ENCODE measurements around the gene PDE8A. TPM values are rescaled to one million over a fixed set of nuclear protein-coding genes. Genes with fewer than 3 reads are reported as not detected.

PDE8A gene
- total RNA-seq, 2 experiments from 2014 or later = 28.3 to 32.3 TPM

DNA sequence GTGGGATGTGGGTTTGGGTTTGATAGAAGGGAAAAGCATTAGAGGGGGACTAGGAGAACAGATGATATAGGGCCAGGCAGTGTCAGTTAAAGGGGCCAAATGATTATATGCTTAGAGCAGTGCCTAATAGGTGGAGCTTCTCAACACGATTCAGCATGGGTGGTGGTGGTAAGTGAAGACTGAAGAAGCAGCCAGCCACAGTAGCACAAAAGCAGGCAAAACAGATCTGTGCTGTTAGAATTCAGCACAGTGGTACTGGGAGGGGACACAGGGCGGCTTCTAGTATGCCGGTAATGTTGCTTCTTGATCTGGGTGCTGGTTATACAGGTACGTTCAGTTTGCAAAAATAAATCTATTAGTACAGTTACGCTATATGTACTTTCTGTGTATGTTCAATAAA lies 25.5 kb downstream of the PDE8A start:
- Histone ChIP-seq H4K20me1 (ENCODE audit: insufficient read depth, low read length) (no peaks in the 10 kb centered on the region), H3K4me2 (ENCODE audit: low read length) (no peak overlapping the region), H3K27ac (ENCODE audit: low read depth, low read length, poor library complexity, severe bottlenecking) (no peak overlapping the region), H3K9me2 (ENCODE audit: insufficient read depth, low read length) (no peaks in the 10 kb centered on the region), H3K9me3 (ENCODE audit: low read length) (no peaks in the 10 kb centered on the region), H2AFZ (ENCODE audit: low read length) (no peak overlapping the region), H3K79me2 (ENCODE audit: insufficient read depth, low read depth, low read length) (peaks cover 22% of the 10 kb centered on the region; the same call in 1 of the 2 replicates), H3K36me3 (ENCODE audit: insufficient read depth, low read length) (no peaks in the 10 kb centered on the region), H3K4me1 (ENCODE audit: insufficient read depth, low read length, poor library complexity, severe bottlenecking) (peaks cover 59% of the 10 kb centered on the region), H3K4me3 (ENCODE audit: low read depth, low read length, poor library complexity, severe bottlenecking) (no peak overlapping the region)
- TF ChIP-seq, protein P1, sequence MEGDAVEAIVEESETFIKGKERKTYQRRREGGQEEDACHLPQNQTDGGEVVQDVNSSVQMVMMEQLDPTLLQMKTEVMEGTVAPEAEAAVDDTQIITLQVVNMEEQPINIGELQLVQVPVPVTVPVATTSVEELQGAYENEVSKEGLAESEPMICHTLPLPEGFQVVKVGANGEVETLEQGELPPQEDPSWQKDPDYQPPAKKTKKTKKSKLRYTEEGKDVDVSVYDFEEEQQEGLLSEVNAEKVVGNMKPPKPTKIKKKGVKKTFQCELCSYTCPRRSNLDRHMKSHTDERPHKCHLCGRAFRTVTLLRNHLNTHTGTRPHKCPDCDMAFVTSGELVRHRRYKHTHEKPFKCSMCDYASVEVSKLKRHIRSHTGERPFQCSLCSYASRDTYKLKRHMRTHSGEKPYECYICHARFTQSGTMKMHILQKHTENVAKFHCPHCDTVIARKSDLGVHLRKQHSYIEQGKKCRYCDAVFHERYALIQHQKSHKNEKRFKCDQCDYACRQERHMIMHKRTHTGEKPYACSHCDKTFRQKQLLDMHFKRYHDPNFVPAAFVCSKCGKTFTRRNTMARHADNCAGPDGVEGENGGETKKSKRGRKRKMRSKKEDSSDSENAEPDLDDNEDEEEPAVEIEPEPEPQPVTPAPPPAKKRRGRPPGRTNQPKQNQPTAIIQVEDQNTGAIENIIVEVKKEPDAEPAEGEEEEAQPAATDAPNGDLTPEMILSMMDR (conservative IDR thresholded peaks at IDR 0.05; ENCODE audit: low read length) = no peak
- no peak for TF ChIP-seq EZH2phosphoT487 (IDR thresholded peaks at IDR 0.05; ENCODE audit: borderline replicate concordance, low read depth, low read length)
- POLR2A ChIA-PET = interaction anchor here (0.7 kb wide), 1 partner anchor 24 kb away, joined by 4 read pairs; no protein-coding TSS in a partner anchor
- BruUV-seq (replicated peaks) = no TSS peak
- intact Hi-C loops (cut with micrococcal nuclease; ENCODE audit: unreplicated experiment) = no loop called here
- CTCF ChIA-PET (ENCODE audit: unreplicated experiment) = no interaction called here
- DNase-seq (ENCODE audit: low spot score) = no peak

DNA sequence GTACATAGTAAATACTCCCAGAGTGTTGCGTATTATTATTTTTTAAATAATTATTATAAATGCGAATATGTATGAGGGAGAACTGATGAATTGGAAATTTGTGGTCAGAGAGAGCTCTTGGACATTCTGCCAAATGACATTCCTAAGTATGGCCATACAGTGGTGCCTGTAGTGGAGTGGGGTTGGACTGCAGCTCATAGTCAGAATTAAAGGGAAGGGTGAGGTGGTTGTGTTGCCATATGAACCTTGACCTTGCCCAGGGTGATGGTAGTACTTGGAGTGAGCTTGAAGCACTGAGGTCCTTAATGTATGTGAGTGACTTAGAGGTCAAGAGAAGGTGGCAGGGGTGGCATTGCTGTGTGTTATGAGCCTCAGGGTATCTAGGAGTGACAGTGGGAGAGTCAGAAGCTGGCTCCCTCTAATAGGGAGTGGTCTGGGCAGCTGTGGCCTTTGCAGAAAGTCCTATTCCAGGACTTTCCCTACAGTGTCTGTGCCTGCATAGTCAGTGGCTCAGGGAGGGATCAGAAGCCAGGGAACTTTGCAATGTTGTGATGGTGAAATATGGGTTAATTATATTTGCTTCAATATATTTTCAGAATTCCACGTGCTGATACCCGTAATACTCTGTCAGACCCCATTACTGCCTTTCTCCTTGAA lies 26.2 kb downstream of the PDE8A start:
- Histone ChIP-seq H3K36me3 (ENCODE audit: insufficient read depth, low read length) (no peaks in the 10 kb centered on the region), H3K9me3 (ENCODE audit: low read length) (no peaks in the 10 kb centered on the region), H2AFZ (ENCODE audit: low read length) (no peak overlapping the region), H3K4me3 (ENCODE audit: low read depth, low read length, poor library complexity, severe bottlenecking) (no peak overlapping the region), H3K9me2 (ENCODE audit: insufficient read depth, low read length) (no peaks in the 10 kb centered on the region), H3K79me2 (ENCODE audit: insufficient read depth, low read depth, low read length) (peaks cover 23% of the 10 kb centered on the region; the same call in 1 of the 2 replicates), H3K27ac (ENCODE audit: low read depth, low read length, poor library complexity, severe bottlenecking) (no peak overlapping the region), H4K20me1 (ENCODE audit: insufficient read depth, low read length) (no peaks in the 10 kb centered on the region), H3K4me1 (ENCODE audit: insufficient read depth, low read length, poor library complexity, severe bottlenecking) (peaks cover 54% of the 10 kb centered on the region), H3K4me2 (ENCODE audit: low read length) (0 out of 2 replicates have a peak overlapping the region, but pooled peaks have one; percentile 50)
- CTCF ChIA-PET (ENCODE audit: unreplicated experiment) = no interaction called here
- intact Hi-C loops (cut with micrococcal nuclease; ENCODE audit: unreplicated experiment) = no loop called here
- no peak for TF ChIP-seq EZH2phosphoT487 (IDR thresholded peaks at IDR 0.05; ENCODE audit: borderline replicate concordance, low read depth, low read length)
- TF ChIP-seq, protein P1 (conservative IDR thresholded peaks at IDR 0.05; ENCODE audit: low read length) = no peak
- no TSS peak for BruUV-seq (replicated peaks)
- no peak for DNase-seq (ENCODE audit: low spot score)
- POLR2A ChIA-PET = no interaction called here
